Naive thymus-derived CD4-positive, alpha-beta T cell (primary cell): Measurements from ENCODE around the gene PPP1R1B. TPM values are rescaled to one million over a fixed set of nuclear protein-coding genes. Genes with fewer than 3 reads are reported as not detected.

Experiments used
- ATAC-seq: fragments of 150-1000 bp; cut with Tn5 transposase; 2 replicates; pipeline ENCODE4 v1.10.0; 2021; ENCODE audit warnings: mild to moderate bottlenecking, moderate library complexity
- CTCF ChIA-PET: fragments of 350-600 bp; sonication (Branson Sonifier 250); formaldehyde crosslinking; loops from one replicate; lab custom pipeline; 2021; ENCODE audit warnings: antibody characterized with exemption; lab: Charles Lee
- POLR2A ChIA-PET: fragments of 350-600 bp; sonication (Branson Sonifier 250); formaldehyde crosslinking; loops from one replicate; lab custom pipeline; 2021; ENCODE audit warnings: antibody characterized with exemption, inconsistent platforms; lab: Charles Lee
- DNase-seq, 9 donors: peaks; one replicate each; pipeline versions ENCODE4 v3.0.0 to v3.0.0-alpha.2; 2020 to 2022; ENCODE audit warnings: mixed read lengths in 1 of 9
- H3K27ac ChIP-seq: one replicate; pipeline ENCODE4 v1.7.0; 2013; ENCODE audit warnings: mild to moderate bottlenecking, low read depth, low read length, moderate library complexity
- H3K27me3 ChIP-seq, 2 donors: one replicate each; pipeline ENCODE4 v1.7.0; 2013; ENCODE audit warnings: low read length in 2 of 2, mild to moderate bottlenecking in 2 of 2, moderate library complexity in 2 of 2; ENCODE audit not compliant: control insufficient read depth in 2 of 2, insufficient read depth in 2 of 2
- H3K36me3 ChIP-seq, 3 experiments: 1 replicate in 2 of 3; 2 replicates in 1 of 3; pipeline ENCODE4 v1.7.0; 2013; ENCODE audit warnings: low read length in 3 of 3, mild to moderate bottlenecking in 3 of 3, moderate library complexity in 1 of 3; ENCODE audit not compliant: insufficient read depth in 3 of 3, control insufficient read depth in 2 of 3
- H3K4me1 ChIP-seq, 2 donors: one replicate each; pipeline ENCODE4 v1.7.0; 2013; ENCODE audit warnings: low read length in 2 of 2, mild to moderate bottlenecking in 2 of 2, moderate library complexity in 1 of 2; ENCODE audit not compliant: control insufficient read depth in 2 of 2, insufficient read depth in 2 of 2
- H3K4me3 ChIP-seq: 2 replicates; pipeline ENCODE4 v1.7.0; 2013; ENCODE audit warnings: mild to moderate bottlenecking, low read length
- H3K9me3 ChIP-seq, 3 experiments: 1 replicate in 2 of 3; 2 replicates in 1 of 3; pipeline ENCODE4 v1.7.0; 2013; ENCODE audit warnings: low read length in 3 of 3; ENCODE audit not compliant: control insufficient read depth in 2 of 3
- H3K27ac Mint-ChIP-seq, 9 donors: one replicate each; pipeline ENCODE4 v1.8.0; 2020 to 2022; ENCODE audit warnings: mixed read lengths in 9 of 9, mild to moderate bottlenecking in 8 of 9, moderate library complexity in 5 of 9, inconsistent platforms in 2 of 9
- H3K27me3 Mint-ChIP-seq, 5 donors: one replicate each; pipeline ENCODE4 v1.8.0; 2021 to 2022; ENCODE audit warnings: mixed read lengths in 5 of 5, mild to moderate bottlenecking in 1 of 5
- H3K36me3 Mint-ChIP-seq, 5 donors: one replicate each; pipeline ENCODE4 v1.8.0; 2020 to 2022; ENCODE audit warnings: mixed read lengths in 5 of 5, mild to moderate bottlenecking in 3 of 5, inconsistent platforms in 1 of 5
- H3K4me1 Mint-ChIP-seq, 7 donors: one replicate each; pipeline ENCODE4 v1.8.0; 2020 to 2022; ENCODE audit warnings: mixed read lengths in 7 of 7, mild to moderate bottlenecking in 3 of 7, inconsistent platforms in 1 of 7
- H3K4me3 Mint-ChIP-seq, 10 donors: one replicate each; pipeline ENCODE4 v1.8.0; 2020 to 2022; ENCODE audit warnings: mild to moderate bottlenecking in 10 of 10, mixed read lengths in 10 of 10, moderate library complexity in 6 of 10, inconsistent platforms in 2 of 10
- H3K9me3 Mint-ChIP-seq, 11 donors: one replicate each; pipeline ENCODE4 v1.8.0; 2020 to 2022; ENCODE audit warnings: mixed read lengths in 11 of 11, mild to moderate bottlenecking in 4 of 11, inconsistent platforms in 1 of 11, moderate library complexity in 1 of 11
- intact Hi-C, 2 donors: fragments of 100-400 bp; cut with micrococcal nuclease; formaldehyde crosslinking; loops; one replicate each; pipeline ENCODE4 v1.15.1; 2023
- polyA plus RNA-seq, 2 donors: library from polyadenylated mRNA; unstranded; fragments of 300-500 nt; fragmentation: Illumina TruSeq; gene quantifications; one replicate each; pipeline ENCODE4 v1.2.3, GENCODE V29; 2021
- total RNA-seq, 6 experiments: library from RNA in 5 of 6; stranded (reverse) in 5 of 6; gene quantifications; 1 replicate in 5 of 6; 2 replicates in 1 of 6; pipeline ENCODE4 v1.2.3 and lab custom pipeline; 2021 to 2026

Gene PPP1R1B
- total and polyA plus RNA-seq, 7 experiments from 2014 or later: not detected

- Mint-ChIP-seq H3K4me3 (no peak overlapping the region), H3K36me3 (peaks cover 0 to 4% (median 0%) of the 10 kb centered on the region in 5 donors), H3K9me3 (no peaks in the 10 kb centered on the region), H3K27me3 (peaks cover 0 to 47% (median 5%) of the 10 kb centered on the region in 5 donors), H3K4me1 (peaks cover 0 to 19% (median 11%) of the 10 kb centered on the region in 7 donors), H3K27ac (no peak overlapping the region)
- Histone ChIP-seq H3K9me3 (no peaks in the 10 kb centered on the region), H3K4me1 (peaks cover 5 to 13% of the 10 kb centered on the region in 2 donors), H3K27ac (no peak overlapping the region), H3K36me3 (no peaks in the 10 kb centered on the region), H3K27me3 (no peaks in the 10 kb centered on the region), H3K4me3 (no peak overlapping the region)
- CTCF ChIA-PET: interaction anchor here (0.9 to 3.5 kb wide), 16 partner anchors 8 to 48 kb away, joined by 3 to 36 read pairs (median 5); partner anchors contain the start of gene PGAP3
- no peak for ATAC-seq
- intact Hi-C loops: loop anchor here in 1 of 2 donors (5.0 kb wide), 1 partner anchor 48 kb away; no protein-coding TSS in a partner anchor
- no peak for DNase-seq
- POLR2A ChIA-PET: interaction anchor here (0.5 to 2.3 kb wide), 6 partner anchors 9 to 310 kb away, joined by 3 to 13 read pairs (median 3); partner anchors contain the start of genes MIEN1, PGAP3 and PSMD3
Observed at GRCh38 chr17:39669897-39670735, 43.4 kb downstream of the PPP1R1B start.

DNA sequence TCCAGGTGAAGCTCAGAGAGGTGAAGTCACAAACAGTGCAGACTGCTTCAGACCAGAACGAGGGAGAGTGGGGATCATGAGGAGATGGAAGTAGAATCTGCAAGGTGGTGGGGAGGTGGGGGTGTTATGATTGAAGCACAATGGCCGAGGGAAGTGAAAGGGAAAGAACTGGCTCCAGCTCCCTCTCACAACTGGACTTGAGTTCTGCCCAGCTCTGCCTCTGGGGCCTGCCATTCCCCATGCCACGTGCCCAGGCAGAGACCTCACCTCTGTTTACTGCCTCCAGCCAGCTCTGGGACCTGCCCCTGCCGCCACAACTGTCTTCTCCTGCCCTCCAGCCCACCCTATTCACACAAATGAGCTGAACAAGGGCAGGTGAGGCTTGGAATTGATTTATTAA, 44.0 kb downstream of the PPP1R1B start:
- no peaks in the 10 kb centered on the region for H3K9me3 Mint-ChIP-seq
- Histone ChIP-seq H3K4me3 (no peak overlapping the region), H3K27me3 (no peaks in the 10 kb centered on the region), H3K36me3 (no peaks in the 10 kb centered on the region), H3K27ac (no peak overlapping the region), H3K9me3 (no peaks in the 10 kb centered on the region), H3K4me1 (peaks cover 11 to 15% of the 10 kb centered on the region in 2 donors)
- no peak overlapping the region for H3K4me3 Mint-ChIP-seq
- peaks cover 0 to 42% (median 5%) of the 10 kb centered on the region in 5 donors for H3K27me3 Mint-ChIP-seq
- peaks cover 0 to 4% (median 0%) of the 10 kb centered on the region in 5 donors for H3K36me3 Mint-ChIP-seq
- intact Hi-C loops: no loop called here
- H3K4me1 Mint-ChIP-seq: peaks cover under 1 to 24% (median 17%) of the 10 kb centered on the region in 7 donors
- DNase-seq: no peak
- no peak for ATAC-seq
- POLR2A ChIA-PET: interaction anchor here (0.8 to 1.1 kb wide), 5 partner anchors 8 to 59 kb away, joined by 3 to 4 read pairs (median 3); partner anchors contain the start of genes MIEN1 and PGAP3
- CTCF ChIA-PET: interaction anchor here (0.6 to 3.5 kb wide), 11 partner anchors 9 to 187 kb away, joined by 3 to 36 read pairs (median 5); partner anchors contain the start of gene PGAP3
- H3K27ac Mint-ChIP-seq: no peak overlapping the region

DNA sequence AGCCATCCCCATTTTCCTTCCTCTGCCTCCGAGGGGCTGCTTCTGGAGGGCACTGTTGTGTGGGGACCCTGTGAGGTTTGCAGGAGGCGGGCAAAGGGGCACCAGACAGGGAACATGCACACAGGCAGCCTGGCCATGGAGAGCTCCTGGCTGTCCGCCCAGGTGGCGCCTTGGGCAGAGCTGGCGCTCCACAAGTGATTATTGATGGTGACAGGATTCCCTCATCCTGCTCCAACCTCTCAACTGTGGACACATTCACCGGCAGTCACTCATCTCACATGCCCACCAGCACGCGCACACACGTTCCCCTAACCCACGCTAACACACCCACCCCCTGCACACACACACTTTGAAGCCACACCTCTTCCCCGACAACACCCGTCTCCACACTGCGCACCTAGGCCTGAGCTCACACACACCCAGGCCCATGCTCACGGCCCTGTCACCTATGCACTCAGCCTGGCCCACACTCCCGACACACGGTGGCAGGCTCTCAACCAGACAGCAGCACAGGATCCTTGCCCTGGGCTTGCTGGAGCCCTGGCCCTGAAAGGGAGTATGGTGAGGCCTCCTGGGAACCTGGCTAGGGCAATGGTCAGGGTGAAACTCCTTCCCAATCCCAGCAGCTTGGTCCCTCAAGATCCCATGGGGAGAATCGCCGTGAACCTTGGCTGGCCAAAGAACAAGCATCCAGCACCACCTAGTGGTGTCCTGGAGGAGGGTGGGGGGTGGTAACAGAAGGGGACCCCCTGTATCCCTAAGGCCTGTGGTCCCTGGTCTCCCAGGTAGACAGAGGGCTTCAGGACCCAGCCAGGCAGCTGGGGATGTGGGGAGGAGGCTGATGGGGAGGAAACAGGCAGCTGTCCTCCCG, 45.1 kb downstream of the PPP1R1B start:
- Mint-ChIP-seq H3K27ac (peak overlapping the region in 3 of 9 donors; percentile 11 to 57 (median 46)), H3K4me3 (peak overlapping the region in 5 of 10 donors; percentile 3 to 49 (median 35)), H3K36me3 (peaks cover 0 to 4% (median 0%) of the 10 kb centered on the region in 5 donors), H3K9me3 (no peaks in the 10 kb centered on the region), H3K27me3 (peaks cover 0 to 32% (median 5%) of the 10 kb centered on the region in 5 donors), H3K4me1 (peaks cover 9 to 35% (median 27%) of the 10 kb centered on the region in 7 donors)
- DNase-seq: no peak
- Histone ChIP-seq H3K9me3 (no peaks in the 10 kb centered on the region), H3K36me3 (no peaks in the 10 kb centered on the region), H3K4me1 (peaks cover 23 to 24% of the 10 kb centered on the region in 2 donors), H3K27ac (no peak overlapping the region), H3K27me3 (no peaks in the 10 kb centered on the region), H3K4me3 (no peak overlapping the region)
- ChIA-PET CTCF (interaction anchor here (0.5 to 3.5 kb wide), 14 partner anchors 8 to 186 kb away, joined by 3 to 36 read pairs (median 4); partner anchors contain the start of genes MIEN1 and PGAP3), POLR2A (interaction anchor here (1.0 to 1.9 kb wide), 6 partner anchors 8 to 58 kb away, joined by 3 to 6 read pairs (median 4); partner anchors contain the start of genes MIEN1, PGAP3 and STARD3)
- intact Hi-C loops: loop anchor here in 1 of 2 donors (1.0 kb wide), 2 partner anchors 50 to 82 kb away; no protein-coding TSS in a partner anchor
- no peak for ATAC-seq

GRCh38 chr17:39672522-39673334, 46.0 kb downstream of the PPP1R1B start:
- H3K4me3 Mint-ChIP-seq: no peak overlapping the region
- H3K27ac Mint-ChIP-seq: no peak overlapping the region
- H3K27me3 Mint-ChIP-seq: peaks cover 0 to 26% (median 5%) of the 10 kb centered on the region in 5 donors
- Histone ChIP-seq H3K4me3 (no peak overlapping the region), H3K36me3 (no peaks in the 10 kb centered on the region), H3K4me1 (peaks cover 24 to 31% of the 10 kb centered on the region in 2 donors), H3K27me3 (no peaks in the 10 kb centered on the region), H3K9me3 (no peaks in the 10 kb centered on the region), H3K27ac (no peak overlapping the region)
- peaks cover 15 to 43% (median 33%) of the 10 kb centered on the region in 7 donors for H3K4me1 Mint-ChIP-seq
- DNase-seq (no peak), ATAC-seq (no peak)
- intact Hi-C loops: loop anchor here in 1 of 2 donors (1.0 kb wide), 2 partner anchors 50 to 82 kb away; no protein-coding TSS in a partner anchor
- ChIA-PET CTCF (interaction anchor here (0.5 to 3.5 kb wide), 7 partner anchors 13 to 125 kb away, joined by 3 to 36 read pairs (median 4); partner anchors contain the start of gene MIEN1), POLR2A (interaction anchor here (1.1 to 1.9 kb wide), 4 partner anchors 9 to 56 kb away, joined by 3 to 6 read pairs (median 4); partner anchors contain the start of genes PGAP3 and STARD3)
- H3K36me3 Mint-ChIP-seq: peaks cover 0 to 6% (median 4%) of the 10 kb centered on the region in 5 donors
- no peaks in the 10 kb centered on the region for H3K9me3 Mint-ChIP-seq

- Mint-ChIP-seq H3K27me3 (peaks cover 0 to 21% (median 4%) of the 10 kb centered on the region in 5 donors), H3K36me3 (peaks cover 0 to 10% (median 3%) of the 10 kb centered on the region in 5 donors), H3K27ac (peak overlapping the region in 1 of 9 donors; percentile 59), H3K4me3 (no peak overlapping the region), H3K4me1 (peaks cover 21 to 49% (median 39%) of the 10 kb centered on the region in 7 donors), H3K9me3 (no peaks in the 10 kb centered on the region)
- Histone ChIP-seq H3K27me3 (no peaks in the 10 kb centered on the region), H3K4me3 (no peak overlapping the region), H3K27ac (no peak overlapping the region), H3K4me1 (peaks cover 30 to 38% of the 10 kb centered on the region in 2 donors), H3K36me3 (no peaks in the 10 kb centered on the region), H3K9me3 (no peaks in the 10 kb centered on the region)
- intact Hi-C loops: no loop called here
- POLR2A ChIA-PET: interaction anchor here (1.1 to 1.9 kb wide), 2 partner anchors 14 to 55 kb away, joined by 3 to 6 read pairs; partner anchors contain the start of gene PGAP3
- ATAC-seq (no peak), DNase-seq (no peak)
- CTCF ChIA-PET: interaction anchor here (1.2 to 3.5 kb wide), 3 partner anchors 14 to 126 kb away, joined by 3 to 36 read pairs (median 3); no protein-coding TSS in a partner anchor
Observed at GRCh38 chr17:39673335-39674081, 46.8 kb downstream of the PPP1R1B start.
